IMR-90 (cell line): ENCODE results near the gene MAPK8IP3. TPM values are rescaled to one million over a fixed set of nuclear protein-coding genes. Genes with fewer than 3 reads are reported as not detected.

Experiments used
- ATAC-seq: fragments of 200-7000 bp; cut with Tn5 transposase; 2 replicates; pipeline ENCODE4 v1.9.1; 2020; ENCODE audit warnings: low read depth, mild to moderate bottlenecking, moderate library complexity
- BruUV-seq: library from RNA; stranded (reverse); fragments of 400-500 nt; replicated peaks from 2 replicates; lab custom pipeline; 2021; lab: Mats Ljungman, UMichigan
- CTCF ChIA-PET: fragments of 300-600 bp; formaldehyde crosslinking; extraction: SDS; loops from one replicate; lab custom pipeline; 2021; ENCODE audit warnings: antibody characterized with exemption; lab: Yijun Ruan, JAX
- POLR2A ChIA-PET: fragments of 300-600 bp; sonication (Branson Sonifier 250); formaldehyde crosslinking; loops from one replicate; lab custom pipeline; 2022; ENCODE audit warnings: antibody characterized with exemption; ENCODE audit not compliant: unreplicated experiment; lab: Charles Lee
- DNase-seq: peaks from one replicate; pipeline ENCODE4 v3.0.0; 2013
- H2AFZ ChIP-seq: replicated peaks from 2 replicates; pipeline ENCODE3; 2013; ENCODE audit warnings: low read length, mild to moderate bottlenecking; ENCODE audit not compliant: poor library complexity
- H2AK5ac ChIP-seq: 2 replicates; pipeline ENCODE4 v1.6.1; 2013; ENCODE audit warnings: low read depth, low read length, inconsistent platforms
- H2AK9ac ChIP-seq: replicated peaks from 2 replicates; pipeline ENCODE3; 2013; ENCODE audit warnings: mild to moderate bottlenecking, low read depth, low read length, moderate library complexity; ENCODE audit not compliant: poor library complexity
- H2BK120ac ChIP-seq: 2 replicates; pipeline ENCODE4 v1.6.1; 2013; ENCODE audit warnings: low read depth, low read length, inconsistent platforms
- H2BK15ac ChIP-seq: 3 replicates; pipeline ENCODE4 v1.6.1; 2013; ENCODE audit warnings: low read depth, low read length, inconsistent platforms
- H2BK20ac ChIP-seq: 2 replicates; pipeline ENCODE4 v1.6.1; 2013; ENCODE audit warnings: low read depth, mild to moderate bottlenecking, inconsistent platforms, low read length, moderate library complexity
- H2BK5ac ChIP-seq: 2 replicates; pipeline ENCODE4 v1.6.1; 2013; ENCODE audit warnings: mild to moderate bottlenecking, low read depth, low read length, inconsistent platforms; ENCODE audit not compliant: poor library complexity, severe bottlenecking
- H3K14ac ChIP-seq: replicated peaks from 2 replicates; pipeline ENCODE4 v1.6.1; 2013; ENCODE audit warnings: low read depth, low read length, inconsistent platforms
- H3K18ac ChIP-seq: 2 replicates; pipeline ENCODE4 v1.6.1; 2013; ENCODE audit warnings: low read depth, low read length, control low read depth
- H3K23ac ChIP-seq: 2 replicates; pipeline ENCODE4 v1.6.1; 2013; ENCODE audit warnings: low read depth, low read length, inconsistent platforms
- H3K27ac ChIP-seq: 2 replicates; pipeline ENCODE4 v1.5.1; 2013; ENCODE audit warnings: mild to moderate bottlenecking, control low read depth, low read length; ENCODE audit not compliant: insufficient read depth
- H3K27me3 ChIP-seq: 2 replicates; pipeline ENCODE4 v1.6.1; 2013; ENCODE audit warnings: low read length; ENCODE audit not compliant: control insufficient read depth, insufficient read depth
- H3K36me3 ChIP-seq: 2 replicates; pipeline ENCODE4 v1.6.1; 2013; ENCODE audit warnings: low read length, mixed read lengths; ENCODE audit not compliant: control insufficient read depth, insufficient read depth
- H3K4ac ChIP-seq: 2 replicates; pipeline ENCODE4 v1.6.1; 2013; ENCODE audit warnings: low read depth, low read length, inconsistent platforms
- H3K4me1 ChIP-seq: 2 replicates; pipeline ENCODE4 v1.6.1; 2013; ENCODE audit warnings: low read length, mixed read lengths; ENCODE audit not compliant: control insufficient read depth, insufficient read depth
- H3K4me2 ChIP-seq: 2 replicates; pipeline ENCODE4 v1.6.1; 2013; ENCODE audit warnings: low read depth, mild to moderate bottlenecking, control low read depth, low read length, moderate library complexity
- H3K4me3 ChIP-seq: 2 replicates; pipeline ENCODE4 v1.5.1; 2013; ENCODE audit warnings: low read depth, mild to moderate bottlenecking, control low read depth, low read length, moderate library complexity; ENCODE audit not compliant: insufficient read depth
- H3K56ac ChIP-seq: 2 replicates; pipeline ENCODE4 v1.6.1; 2013; ENCODE audit warnings: low read length, inconsistent platforms; ENCODE audit not compliant: insufficient read depth; ENCODE audit errors: extremely low read depth
- H3K79me1 ChIP-seq, 2 experiments: 2 replicates each; pipeline ENCODE4 v1.6.1; 2013; ENCODE audit warnings: low read length in 2 of 2, inconsistent platforms in 1 of 2, low read depth in 1 of 2
- H3K9ac ChIP-seq: 2 replicates; pipeline ENCODE4 v1.6.1; 2013; ENCODE audit warnings: low read depth, low read length, control low read depth
- H3K9me1 ChIP-seq: 2 replicates; pipeline ENCODE4 v1.6.1; 2013; ENCODE audit warnings: low read length, inconsistent platforms; ENCODE audit not compliant: insufficient read depth
- H3K9me3 ChIP-seq: 2 replicates; pipeline ENCODE4 v1.6.1; 2013; ENCODE audit warnings: low read length; ENCODE audit not compliant: control insufficient read depth, insufficient read depth
- H4K20me1 ChIP-seq: 2 replicates; pipeline ENCODE4 v1.6.1; 2013; ENCODE audit warnings: low read length, inconsistent platforms; ENCODE audit not compliant: insufficient read depth
- H4K5ac ChIP-seq: 2 replicates; pipeline ENCODE4 v1.6.1; 2013; ENCODE audit warnings: mild to moderate bottlenecking, low read depth, low read length, control low read depth
- H4K8ac ChIP-seq, 2 experiments: 2 replicates each; pipeline ENCODE4 v1.6.1; 2013; ENCODE audit warnings: low read depth in 2 of 2, low read length in 2 of 2, control low read depth in 1 of 2, inconsistent platforms in 1 of 2
- H4K91ac ChIP-seq: 2 replicates; pipeline ENCODE4 v1.6.1; 2013; ENCODE audit warnings: low read depth, low read length, inconsistent platforms; ENCODE audit not compliant: insufficient read depth
- CEBPB ChIP-seq: IDR thresholded peaks from 2 replicates; pipeline ENCODE4 v1.6.1; 2012; ENCODE audit warnings: low read depth, low read length, improper control_type of control experiment
- CHD1 ChIP-seq: IDR thresholded peaks from 2 replicates; pipeline ENCODE4 v1.6.1; 2012; ENCODE audit warnings: low read depth, low read length, improper control_type of control experiment
- MAFK ChIP-seq: IDR thresholded peaks from 2 replicates; pipeline ENCODE4 v1.6.1; 2012; ENCODE audit warnings: low read depth, low read length, improper control_type of control experiment
- RAD21 ChIP-seq: IDR thresholded peaks from 2 replicates; pipeline ENCODE4 v1.6.1; 2012; ENCODE audit warnings: low read length, improper control_type of control experiment
- WGBS, 2 experiments: methylation state at CpG; one replicate each; pipeline versions ENCODE4 v1.1.5 to v1.1.7; 2013; ENCODE audit warnings: missing lambda C conversion rate in 2 of 2; ENCODE audit not compliant: insufficient read length in 1 of 2; ENCODE audit errors: extremely low coverage in 2 of 2; 5-methylcytosine and 5-hydroxymethylcytosine counted together
- dilution Hi-C: fragments of 300-500 bp; cut with HindIII; formaldehyde crosslinking; loops from one replicate; pipeline ENCODE4 v1.14.3; 2018; ENCODE audit warnings: low sequenced_read_pairs; ENCODE audit not compliant: unreplicated experiment
- in situ Hi-C: fragments of 300-500 bp; cut with MboI; formaldehyde crosslinking; loops from 3 replicates; pipeline ENCODE4 v1.14.3; 2019; ENCODE audit warnings: low sequenced_read_pairs, inconsistent platforms, mixed read lengths
- intact Hi-C: fragments of 100-400 bp; cut with micrococcal nuclease; formaldehyde crosslinking; loops from 2 replicates; pipeline ENCODE4 v1.10.0; 2022
- polyA plus RNA-seq, 3 experiments: library from polyadenylated mRNA; depleted of rRNA; stranded (reverse); fragments of >200 nt; gene quantifications; 2 replicates each; pipeline ENCODE4 v1.2.3, GENCODE V29; 2012; ENCODE audit warnings: low replicate concordance in 1 of 3
- total RNA-seq: library from RNA; depleted of rRNA; stranded (reverse); fragments of >200 nt; gene quantifications from 2 replicates; pipeline ENCODE4 v1.2.3, GENCODE V29; 2012
- TF ChIP-seq, protein P1 (sequence below): conservative IDR thresholded peaks from 2 replicates; pipeline ENCODE4 v1.5.1; 2012; ENCODE audit warnings: mild to moderate bottlenecking, low read depth, low read length, improper control_type of control experiment

The MAPK8IP3 gene
- total and polyA plus RNA-seq, 2 of the 4 experiments (the other 2 are of a cell fraction), result 17.0 to 69.1 TPM

DNA sequence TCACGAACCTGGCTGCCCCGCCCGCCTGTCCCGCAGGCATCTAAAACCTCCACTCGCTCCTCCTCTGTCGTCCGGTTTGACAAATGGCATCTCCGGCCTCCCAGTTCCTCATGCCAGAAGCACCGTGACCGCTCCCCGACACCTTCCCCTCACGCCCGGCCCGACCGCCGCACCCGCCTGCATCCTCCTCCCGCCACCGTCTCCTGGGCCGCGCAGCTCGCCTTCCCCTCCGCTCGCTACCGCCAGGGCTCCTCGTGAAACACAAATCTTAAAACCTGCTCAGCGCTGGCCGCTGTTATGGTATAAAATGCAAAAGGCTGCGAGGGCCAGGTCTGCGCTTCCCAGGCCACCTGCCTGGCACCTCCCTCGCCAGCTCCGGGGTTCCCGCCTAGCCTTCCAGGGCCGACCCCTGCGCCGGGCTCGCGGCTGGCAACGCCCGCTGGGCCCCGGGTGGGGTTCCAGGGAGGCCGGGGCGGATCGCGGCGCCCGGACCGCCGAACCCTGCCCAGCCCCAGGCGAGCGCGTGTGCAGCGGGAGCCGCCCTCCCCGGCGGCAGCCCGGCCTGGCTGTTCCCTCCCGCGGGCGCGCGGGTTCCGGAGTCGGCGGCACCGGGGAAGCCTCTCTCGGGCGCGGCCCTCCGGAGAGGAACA, 75.9 kb downstream of the MAPK8IP3 start:
- Histone ChIP-seq H3K9me3 (no peaks in the 10 kb centered on the region), H3K4me1 (peaks cover 3% of the 10 kb centered on the region; the same call in 1 of the 2 replicates), H3K18ac (no peak overlapping the region), H4K8ac (no peak overlapping the region), H3K27ac (peak overlapping the region; percentile 12; the same call in 1 of the 2 replicates), H3K56ac (no peak overlapping the region), H3K4me2 (peak overlapping the region; percentile 75), H4K5ac (no peak overlapping the region), H4K91ac (no peak overlapping the region), H3K36me3 (peaks cover 32% of the 10 kb centered on the region), H3K9ac (peak overlapping the region; percentile 66), H2BK5ac (no peak overlapping the region), H3K27me3 (no peaks in the 10 kb centered on the region), H4K20me1 (peaks cover 40% of the 10 kb centered on the region), H3K9me1 (peaks cover 7% of the 10 kb centered on the region; the same call in 1 of the 2 replicates), H3K79me1 (peaks cover 17 to 66% of the 10 kb centered on the region in 2 experiments), H2AFZ (peak overlapping the region; percentile 88), H3K14ac (no peak overlapping the region), H3K4me3 (peak overlapping the region; percentile 79), H2BK20ac (no peak overlapping the region), H3K4ac (peak overlapping the region; percentile 0; the same call in 1 of the 2 replicates), H3K23ac (no peak overlapping the region), H2AK9ac (peak overlapping the region; percentile 88), H2AK5ac (no peak overlapping the region), H2BK15ac (no peak overlapping the region), H2BK120ac (no peak overlapping the region)
- POLR2A ChIA-PET, result no interaction called here
- in situ Hi-C loops, result no loop called here
- peak; percentile 6 for DNase-seq
- CTCF ChIA-PET, result interaction anchor here (1.2 kb wide), 1 partner anchor 141 kb away, joined by 3 read pairs; no protein-coding TSS in a partner anchor
- TF ChIP-seq RAD21, result no peak
- no peak for TF ChIP-seq CEBPB
- no peak for TF ChIP-seq CHD1
- no peak for TF ChIP-seq MAFK
- TF ChIP-seq, protein P1, sequence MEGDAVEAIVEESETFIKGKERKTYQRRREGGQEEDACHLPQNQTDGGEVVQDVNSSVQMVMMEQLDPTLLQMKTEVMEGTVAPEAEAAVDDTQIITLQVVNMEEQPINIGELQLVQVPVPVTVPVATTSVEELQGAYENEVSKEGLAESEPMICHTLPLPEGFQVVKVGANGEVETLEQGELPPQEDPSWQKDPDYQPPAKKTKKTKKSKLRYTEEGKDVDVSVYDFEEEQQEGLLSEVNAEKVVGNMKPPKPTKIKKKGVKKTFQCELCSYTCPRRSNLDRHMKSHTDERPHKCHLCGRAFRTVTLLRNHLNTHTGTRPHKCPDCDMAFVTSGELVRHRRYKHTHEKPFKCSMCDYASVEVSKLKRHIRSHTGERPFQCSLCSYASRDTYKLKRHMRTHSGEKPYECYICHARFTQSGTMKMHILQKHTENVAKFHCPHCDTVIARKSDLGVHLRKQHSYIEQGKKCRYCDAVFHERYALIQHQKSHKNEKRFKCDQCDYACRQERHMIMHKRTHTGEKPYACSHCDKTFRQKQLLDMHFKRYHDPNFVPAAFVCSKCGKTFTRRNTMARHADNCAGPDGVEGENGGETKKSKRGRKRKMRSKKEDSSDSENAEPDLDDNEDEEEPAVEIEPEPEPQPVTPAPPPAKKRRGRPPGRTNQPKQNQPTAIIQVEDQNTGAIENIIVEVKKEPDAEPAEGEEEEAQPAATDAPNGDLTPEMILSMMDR, result 0 out of 2 replicates have a peak, but pooled peaks have one; percentile 5
- BruUV-seq, result no TSS peak
- 1% methylated on average over 27 of the region's 70 CpGs; no CpG with 5 or more reads in 1 of the 2 experiments for WGBS, 2 experiments
- intact Hi-C loops, result loop anchor here (5.0 kb wide), 1 partner anchor 45 kb away; the partner anchor contains the start of genes FAHD1 and HAGH
- ATAC-seq, result peak; percentile 21
- dilution Hi-C loops, result no loop called here
